ENCODE measurements around the gene PRM2.

Gene PRM2

DNA sequence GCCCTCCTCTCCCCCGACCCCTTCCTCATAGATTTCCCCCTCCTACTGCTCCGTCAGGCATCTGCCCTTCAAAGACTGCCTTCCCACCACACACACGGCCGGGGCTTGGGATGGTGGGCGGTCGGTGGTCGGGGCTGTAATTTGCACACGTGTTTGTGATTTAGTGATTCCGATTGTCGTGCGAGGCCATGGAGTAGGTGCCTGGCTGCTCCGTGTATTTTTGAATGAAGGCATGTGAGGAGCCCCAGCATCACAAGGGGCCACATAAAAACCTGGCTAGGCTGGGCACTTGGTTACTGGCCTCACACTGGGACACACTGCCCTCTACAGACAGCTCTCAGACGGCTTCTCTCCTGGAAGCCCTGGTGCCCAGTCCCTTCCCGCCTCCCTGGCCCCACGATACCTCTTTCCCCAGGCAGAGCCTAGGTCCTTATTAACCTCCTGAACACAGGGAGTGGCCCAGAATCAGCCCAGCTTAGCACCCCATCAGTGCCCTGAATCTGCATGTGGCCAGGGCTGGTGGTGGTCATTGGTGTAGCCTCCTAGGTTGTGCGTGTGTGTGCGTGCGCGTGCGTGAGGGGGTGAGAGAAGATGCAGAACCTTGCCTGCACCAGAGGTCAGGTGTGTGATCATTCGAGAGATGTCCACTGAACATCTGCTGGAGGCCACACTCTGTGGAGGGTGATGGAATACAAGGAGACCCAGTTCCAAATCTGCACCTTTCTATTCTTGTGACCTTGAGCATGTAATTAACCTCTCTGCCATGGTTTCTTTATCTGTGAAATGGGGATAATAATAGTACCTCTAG is 18.9 kb downstream of the PRM2 start:
- DNase-seq (ENCODE audit: low read depth), result peak; percentile 78
- TF ChIP-seq, protein P1, sequence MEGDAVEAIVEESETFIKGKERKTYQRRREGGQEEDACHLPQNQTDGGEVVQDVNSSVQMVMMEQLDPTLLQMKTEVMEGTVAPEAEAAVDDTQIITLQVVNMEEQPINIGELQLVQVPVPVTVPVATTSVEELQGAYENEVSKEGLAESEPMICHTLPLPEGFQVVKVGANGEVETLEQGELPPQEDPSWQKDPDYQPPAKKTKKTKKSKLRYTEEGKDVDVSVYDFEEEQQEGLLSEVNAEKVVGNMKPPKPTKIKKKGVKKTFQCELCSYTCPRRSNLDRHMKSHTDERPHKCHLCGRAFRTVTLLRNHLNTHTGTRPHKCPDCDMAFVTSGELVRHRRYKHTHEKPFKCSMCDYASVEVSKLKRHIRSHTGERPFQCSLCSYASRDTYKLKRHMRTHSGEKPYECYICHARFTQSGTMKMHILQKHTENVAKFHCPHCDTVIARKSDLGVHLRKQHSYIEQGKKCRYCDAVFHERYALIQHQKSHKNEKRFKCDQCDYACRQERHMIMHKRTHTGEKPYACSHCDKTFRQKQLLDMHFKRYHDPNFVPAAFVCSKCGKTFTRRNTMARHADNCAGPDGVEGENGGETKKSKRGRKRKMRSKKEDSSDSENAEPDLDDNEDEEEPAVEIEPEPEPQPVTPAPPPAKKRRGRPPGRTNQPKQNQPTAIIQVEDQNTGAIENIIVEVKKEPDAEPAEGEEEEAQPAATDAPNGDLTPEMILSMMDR (conservative IDR thresholded peaks at IDR 0.05; ENCODE audit: low read length), result peak; percentile 83
- peak overlapping the region; percentile 77 for H3K4me3 ChIP-seq (ENCODE audit: low read length)

DNA sequence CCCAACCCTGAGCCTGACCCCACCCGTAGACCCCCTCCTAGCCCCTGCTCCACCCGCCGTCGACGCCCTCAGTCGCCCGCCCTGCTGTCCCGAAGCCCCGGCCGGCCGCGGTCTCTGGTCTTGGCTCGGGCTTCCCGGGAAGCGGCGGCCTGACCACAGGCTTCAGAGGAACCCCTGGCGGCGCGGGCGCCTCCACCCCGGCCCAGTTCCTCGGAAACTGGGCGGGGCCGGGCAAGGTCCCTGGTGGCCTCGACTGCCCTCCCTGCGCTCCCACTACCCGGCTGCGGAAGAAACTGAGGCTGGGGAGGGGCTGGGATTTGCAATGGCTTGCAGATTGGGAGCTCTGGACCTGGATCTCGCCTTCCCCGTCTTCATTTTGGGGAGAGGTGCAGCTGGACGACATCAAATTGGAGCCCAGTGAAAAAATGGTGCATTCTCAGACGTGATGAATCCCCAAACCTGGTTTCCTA is 19.6 kb downstream of the PRM2 start:
- peak overlapping the region; percentile 77 for H3K4me3 ChIP-seq (ENCODE audit: low read length)
- DNase-seq (ENCODE audit: low read depth), result peak; percentile 60
- TF ChIP-seq, protein P1 (conservative IDR thresholded peaks at IDR 0.05; ENCODE audit: low read length), result no peak

DNA sequence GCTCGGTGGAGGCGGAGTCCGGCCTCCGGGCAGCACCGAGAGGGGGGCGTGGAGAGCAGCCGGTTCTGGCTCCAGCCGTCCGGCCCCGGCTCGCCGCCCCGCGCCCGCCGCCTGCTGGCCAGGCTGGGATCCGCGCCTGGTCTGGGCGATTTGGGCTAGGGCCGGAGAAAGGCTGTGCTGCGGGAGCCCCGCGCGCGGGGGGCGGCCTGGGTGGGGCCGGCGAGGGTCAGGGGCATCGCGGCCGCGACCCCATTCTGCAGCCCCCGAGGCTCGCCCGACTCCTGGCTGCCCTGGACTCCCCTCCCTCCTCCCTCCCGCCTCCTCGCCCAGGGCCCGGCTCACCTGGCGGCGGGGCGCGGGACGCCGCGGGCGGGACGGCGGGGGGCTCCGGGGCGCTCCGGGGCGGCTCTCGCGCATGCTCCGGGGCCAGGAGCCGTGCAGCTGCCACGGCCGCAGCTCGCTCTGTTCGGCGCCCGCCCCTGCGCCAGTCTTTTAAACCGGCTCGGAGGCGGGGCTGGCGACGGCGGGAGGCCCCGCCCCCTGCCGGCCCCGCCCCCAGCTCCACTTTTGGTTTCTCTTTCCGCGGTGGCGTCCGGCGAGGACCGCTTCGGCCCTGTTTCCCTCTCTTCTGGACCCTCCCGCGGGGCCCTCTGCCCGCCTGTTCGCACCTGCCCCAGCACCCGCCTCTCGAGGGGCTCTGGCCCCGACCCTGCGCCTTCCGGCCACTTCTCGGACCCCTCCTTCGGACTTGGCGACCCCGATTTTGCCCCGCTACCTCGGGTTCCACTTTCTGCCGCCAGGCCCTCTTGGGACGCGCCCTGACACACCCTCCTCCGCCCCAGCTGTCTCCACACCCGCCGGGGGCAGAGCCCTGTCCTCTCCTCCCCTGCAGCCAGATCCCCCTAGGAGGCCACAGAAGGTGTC is 20.3 kb downstream of the PRM2 start, which contains the start of gene SOCS1:
Gene SOCS1 (minus strand): TSS at position 468 of the 924 bp plus-strand sequence. CDS start 726 bp downstream, outside the sequence.
- DNase-seq (ENCODE audit: low read depth), result peak; percentile 80
- peak within 1 kb of the TSS; percentile 77 for H3K4me3 ChIP-seq (ENCODE audit: low read length)
- TF ChIP-seq, protein P1 (conservative IDR thresholded peaks at IDR 0.05; ENCODE audit: low read length), result peak; percentile 43

DNA sequence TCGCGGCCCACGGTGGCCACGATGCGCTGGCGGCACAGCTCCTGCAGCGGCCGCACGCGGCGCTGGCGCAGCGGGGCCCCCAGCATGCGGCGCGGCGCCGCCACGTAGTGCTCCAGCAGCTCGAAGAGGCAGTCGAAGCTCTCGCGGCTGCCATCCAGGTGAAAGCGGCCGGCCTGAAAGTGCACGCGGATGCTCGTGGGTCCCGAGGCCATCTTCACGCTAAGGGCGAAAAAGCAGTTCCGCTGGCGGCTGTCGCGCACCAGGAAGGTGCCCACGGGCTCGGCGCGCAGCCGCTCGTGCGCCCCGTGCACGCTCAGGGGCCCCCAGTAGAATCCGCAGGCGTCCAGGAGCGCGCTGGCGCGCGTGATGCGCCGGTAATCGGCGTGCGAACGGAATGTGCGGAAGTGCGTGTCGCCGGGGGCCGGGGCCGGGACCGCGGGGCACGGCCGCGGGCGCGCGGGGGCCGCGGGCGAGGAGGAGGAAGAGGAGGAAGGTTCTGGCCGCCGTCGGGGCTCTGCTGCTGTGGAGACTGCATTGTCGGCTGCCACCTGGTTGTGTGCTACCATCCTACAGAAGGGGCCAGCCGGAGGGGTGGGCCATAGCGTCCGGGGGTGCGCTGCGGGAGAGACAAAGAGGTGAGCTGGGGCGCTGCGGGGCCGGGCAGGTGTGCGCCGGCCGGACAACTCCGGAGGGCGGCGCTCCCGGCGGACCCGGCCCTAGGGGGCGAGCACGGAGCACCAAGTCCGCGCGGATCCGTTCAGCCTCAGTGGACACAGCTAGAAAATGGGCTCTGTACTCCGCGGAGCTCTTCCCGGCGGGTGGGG is 21.2 kb downstream of the PRM2 start:
- DNase-seq (ENCODE audit: low read depth), result peak; percentile 41
- TF ChIP-seq, protein P1 (conservative IDR thresholded peaks at IDR 0.05; ENCODE audit: low read length), result no peak
- peak overlapping the region; percentile 65 for H3K4me3 ChIP-seq (ENCODE audit: low read length)

DNA sequence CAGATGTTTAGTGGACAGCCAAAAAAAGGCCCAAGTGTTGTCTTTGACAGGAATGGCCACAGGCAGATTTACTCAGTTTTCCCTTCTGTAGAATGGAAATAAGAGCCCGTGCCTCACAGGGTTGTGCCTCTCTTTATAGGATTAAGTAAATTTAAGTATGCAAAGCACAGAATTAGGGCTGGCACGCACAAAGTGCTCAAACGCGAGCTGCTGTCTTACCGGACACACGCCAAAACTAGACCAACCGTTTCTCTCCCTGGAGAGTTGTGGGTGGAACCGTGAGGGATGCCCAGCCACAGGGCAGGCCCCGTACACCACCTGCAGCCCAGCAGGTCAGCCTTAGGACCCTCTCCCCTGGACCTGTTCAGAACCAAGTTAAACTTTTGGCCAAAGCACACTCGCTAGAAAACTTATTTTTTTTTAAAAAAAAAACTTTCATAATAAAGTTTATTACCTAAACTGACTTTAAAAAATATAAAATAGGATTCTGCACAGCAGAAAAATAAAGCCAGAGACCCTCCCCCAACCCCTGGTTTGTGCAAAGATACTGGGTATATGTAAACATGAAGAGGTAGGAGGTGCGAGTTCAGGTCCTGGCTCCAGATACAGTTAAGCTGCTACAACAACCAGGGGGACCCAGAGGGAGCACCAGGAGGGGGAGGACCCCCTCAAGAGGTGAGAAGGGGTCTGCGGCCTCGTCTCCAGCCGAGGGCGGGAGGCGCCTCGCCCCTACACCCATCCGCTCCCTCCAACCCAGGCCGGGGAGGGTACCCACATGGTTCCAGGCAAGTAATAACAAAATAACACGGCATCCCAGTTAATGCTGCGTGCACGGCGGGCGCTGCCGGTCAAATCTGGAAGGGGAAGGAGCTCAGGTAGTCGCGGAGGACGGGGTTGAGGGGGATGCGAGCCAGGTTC is 22.0 kb downstream of the PRM2 start:
- H3K4me3 ChIP-seq (ENCODE audit: low read length), result peak overlapping the region; percentile 65
- no peak for DNase-seq (ENCODE audit: low read depth)
- TF ChIP-seq, protein P1 (conservative IDR thresholded peaks at IDR 0.05; ENCODE audit: low read length), result no peak

Measured in AG10803 (cell line).